SK-N-SH (cell line): ENCODE measurements around the gene AK4. TPM values are rescaled to one million over a fixed set of nuclear protein-coding genes. Genes with fewer than 3 reads are reported as not detected.

ENCODE experiments used
- CTCF ChIA-PET: fragments of 300-600, 350-600 bp; formaldehyde crosslinking; extraction: SDS; loops from one replicate; lab custom pipeline; 2021; lab: Yijun Ruan, JAX
- POLR2A ChIA-PET: fragments of 350-600 bp; sonication (Branson Sonifier 250); formaldehyde crosslinking; extraction: SDS; loops from one replicate; lab custom pipeline; 2020; ENCODE audit warnings: antibody characterized with exemption, inconsistent platforms; lab: Yijun Ruan, JAX
- DNase-seq: peaks from one replicate; pipeline ENCODE4 v3.0.0; 2012
- H2AFZ ChIP-seq: fragments of 200-600 bp; sonication (generic); 2 replicates; pipeline ENCODE4 v1.8.1; 2016; ENCODE audit warnings: antibody characterized with exemption, mild to moderate bottlenecking, low read depth
- H3F3A ChIP-seq: fragments of 200-600 bp; sonication (generic); replicated peaks from 2 replicates; pipeline ENCODE3; 2016; ENCODE audit warnings: antibody characterized with exemption, mild to moderate bottlenecking; ENCODE audit not compliant: insufficient read depth
- H3K27ac ChIP-seq, 2 experiments: fragments of 200-500 bp in 1 of 2; fragments of 200-600 bp in 1 of 2; sonication (Bioruptor generic) in 1 of 2; sonication (generic), shearing (Covaris generic) in 1 of 2; 2 replicates each; pipeline versions ENCODE4 v1.5.1 to v1.6.1; 2014 to 2016; ENCODE audit warnings: low read depth in 2 of 2, inconsistent platforms in 1 of 2, low read length in 1 of 2, mild to moderate bottlenecking in 1 of 2, mixed read lengths in 1 of 2
- H3K27me3 ChIP-seq: fragments of 200-600 bp; sonication (generic), shearing (Covaris generic); 2 replicates; pipeline ENCODE4 v1.6.1; 2016; ENCODE audit warnings: mixed run types; ENCODE audit not compliant: insufficient read depth
- H3K36me3 ChIP-seq, 2 experiments: fragments of 200-500 bp in 1 of 2; fragments of 200-600 bp in 1 of 2; sonication (Bioruptor generic) in 1 of 2; sonication (generic) in 1 of 2; replicated peaks in 1 of 2; 2 replicates each; pipeline versions ENCODE3 to v1.5.1; 2014 to 2016; ENCODE audit warnings: low read length in 1 of 2, mild to moderate bottlenecking in 1 of 2; ENCODE audit not compliant: insufficient read depth in 2 of 2, control insufficient read depth in 1 of 2
- H3K4me1 ChIP-seq, 2 experiments: fragments of 200-500 bp in 1 of 2; fragments of 200-600 bp in 1 of 2; sonication (Bioruptor generic) in 1 of 2; sonication (generic), shearing (Covaris generic) in 1 of 2; 2 replicates each; pipeline versions ENCODE4 v1.5.1 to v1.6.1; 2014 to 2016; ENCODE audit warnings: low read depth in 1 of 2, low read length in 1 of 2, mixed run types in 1 of 2; ENCODE audit not compliant: insufficient read depth in 2 of 2, control insufficient read depth in 1 of 2
- H3K4me2 ChIP-seq: fragments of 200-600 bp; sonication (generic), shearing (Covaris generic); 2 replicates; pipeline ENCODE4 v1.6.1; 2017; ENCODE audit warnings: mixed run types
- H3K4me3 ChIP-seq, 2 experiments: fragments of 200-500 bp in 1 of 2; fragments of 200-600 bp in 1 of 2; sonication (Bioruptor generic) in 1 of 2; sonication (generic), shearing (Covaris generic) in 1 of 2; 2 replicates each; pipeline versions ENCODE4 v1.5.1 to v1.8.1; 2014 to 2016; ENCODE audit warnings: low read depth in 2 of 2, inconsistent platforms in 1 of 2, low read length in 1 of 2, mild to moderate bottlenecking in 1 of 2, mixed read lengths in 1 of 2, moderate library complexity in 1 of 2
- H3K79me2 ChIP-seq: fragments of 200-600 bp; sonication (generic); 2 replicates; pipeline ENCODE4 v1.8.1; 2017; ENCODE audit warnings: mild to moderate bottlenecking; ENCODE audit not compliant: insufficient read depth
- H3K9ac ChIP-seq: fragments of 200-600 bp; sonication (generic); 2 replicates; pipeline ENCODE4 v1.6.1; 2017; ENCODE audit warnings: mixed run types
- H3K9me2 ChIP-seq: fragments of 200-600 bp; sonication (generic); 2 replicates; pipeline ENCODE4 v1.6.1; 2017; ENCODE audit warnings: mixed run types
- H3K9me3 ChIP-seq: fragments of 200-600 bp; sonication (generic); 2 replicates; pipeline ENCODE4 v1.6.1; 2017; ENCODE audit warnings: mixed run types, mild to moderate bottlenecking, moderate library complexity
- H4K20me1 ChIP-seq: fragments of 200-600 bp; sonication (generic); 2 replicates; pipeline ENCODE4 v1.6.1; 2017; ENCODE audit warnings: mild to moderate bottlenecking, mixed run types; ENCODE audit not compliant: insufficient read depth
- CTCF ChIP-seq: fragments of 200-600 bp; sonication (generic); IDR thresholded peaks from 2 replicates; pipeline ENCODE4 v1.6.1; 2017; ENCODE audit warnings: antibody characterized with exemption, mild to moderate bottlenecking, moderate library complexity
- ELF1 ChIP-seq: IDR thresholded peaks from 2 replicates; pipeline ENCODE4 v1.4.0; 2012
- EP300 ChIP-seq, 2 experiments: IDR thresholded peaks; 2 replicates each; pipeline versions ENCODE4 v1.4.0 to v1.6.1; 2012; ENCODE audit warnings: borderline replicate concordance in 1 of 2, low read depth in 1 of 2, low read length in 1 of 2
- FOSL2 ChIP-seq: IDR thresholded peaks from 2 replicates; pipeline ENCODE4 v1.4.0; 2012; ENCODE audit warnings: low read depth, mild to moderate bottlenecking, moderate library complexity, borderline replicate concordance
- GABPA ChIP-seq: IDR thresholded peaks from 2 replicates; pipeline ENCODE4 v1.4.0; 2012; ENCODE audit warnings: low read depth, mild to moderate bottlenecking
- GATA2 ChIP-seq: sonication (generic); formaldehyde crosslinking; IDR thresholded peaks from 2 replicates; pipeline ENCODE4 v1.5.0; 2020; ENCODE audit warnings: mild to moderate bottlenecking, missing genetic modification reagents
- IRF3 ChIP-seq: fragments of 150-350 bp; IDR thresholded peaks from 2 replicates; pipeline ENCODE4 v1.6.1; 2016; ENCODE audit warnings: mild to moderate bottlenecking, low read depth, low read length
- MAX ChIP-seq: IDR thresholded peaks from 2 replicates; pipeline ENCODE4 v1.4.0; 2012; ENCODE audit warnings: low read depth
- MEF2A ChIP-seq: IDR thresholded peaks from 2 replicates; pipeline ENCODE4 v1.4.0; 2012; ENCODE audit warnings: low read depth, borderline replicate concordance
- POLR2AphosphoS5 ChIP-seq: IDR thresholded peaks from 2 replicates; pipeline ENCODE4 v1.6.1; 2012; ENCODE audit warnings: low read depth, low read length
- REST ChIP-seq: IDR thresholded peaks from 2 replicates; pipeline ENCODE4 v1.6.1; 2012; ENCODE audit warnings: mild to moderate bottlenecking, low read depth, low read length, moderate library complexity
- RFX5 ChIP-seq: IDR thresholded peaks from 2 replicates; pipeline ENCODE4 v1.6.1; 2012; ENCODE audit warnings: mild to moderate bottlenecking, improper control_type of control experiment, low read length
- SIN3A ChIP-seq: IDR thresholded peaks from 2 replicates; pipeline ENCODE4 v1.6.1; 2012; ENCODE audit warnings: low read depth, mild to moderate bottlenecking, low read length, moderate library complexity, borderline replicate concordance
- USF1 ChIP-seq: IDR thresholded peaks from 2 replicates; pipeline ENCODE4 v1.4.0; 2012; ENCODE audit warnings: low read depth, borderline replicate concordance
- WGBS: methylation state at CpG from one replicate; pipeline ENCODE4 v1.1.6; 2017; ENCODE audit warnings: low lambda C conversion rate; 5-methylcytosine and 5-hydroxymethylcytosine counted together
- polyA plus RNA-seq, 3 experiments: library from polyadenylated mRNA; depleted of rRNA; stranded (reverse); fragments of >200 nt; gene quantifications; 2 replicates each; pipeline ENCODE4 v1.2.3, GENCODE V29; 2012
- TF ChIP-seq, protein P1 (sequence below): IDR thresholded peaks from 2 replicates; pipeline ENCODE4 v1.4.0; 2012; ENCODE audit warnings: low read depth, borderline replicate concordance

AK4 gene
- polyA plus RNA-seq, 1 of the 3 experiments (the other 2 are of a cell fraction), result 6.4 TPM

GRCh38 chr1:65214340-65215027 lies 66.5 kb downstream of the AK4 start:
- ChIA-PET POLR2A (no interaction called here), CTCF (interaction anchor here (0.6 to 11.4 kb wide), 7 partner anchors 10 to 473 kb away, joined by 3 to 83 read pairs (median 5); partner anchors contain the start of gene DNAJC6)
- H3F3A ChIP-seq, result no peaks in the 10 kb centered on the region
- H3K9me3 ChIP-seq, result no peaks in the 10 kb centered on the region
- H3K9me2 ChIP-seq, result no peaks in the 10 kb centered on the region
- no peak overlapping the region for H3K9ac ChIP-seq
- H2AFZ ChIP-seq, result no peak overlapping the region
- no peaks in the 10 kb centered on the region for H3K27me3 ChIP-seq
- DNase-seq, result no peak
- 92% methylated on average over 9 of the region's 9 CpGs for WGBS
- no peaks in the 10 kb centered on the region for H4K20me1 ChIP-seq
- H3K4me3 ChIP-seq, result no peak overlapping the region
- H3K27ac ChIP-seq, result no peak overlapping the region
- no peaks in the 10 kb centered on the region for H3K4me1 ChIP-seq
- no peak for TF ChIP-seq CTCF
- TF ChIP-seq GATA2 (CRISPR knock-in tag), result no peak
- no peak for TF ChIP-seq SIN3A
- H3K36me3 ChIP-seq, result peaks cover 0 to 3% of the 10 kb centered on the region in 2 experiments
- no peaks in the 10 kb centered on the region for H3K79me2 ChIP-seq
- H3K4me2 ChIP-seq, result no peak overlapping the region

DNA sequence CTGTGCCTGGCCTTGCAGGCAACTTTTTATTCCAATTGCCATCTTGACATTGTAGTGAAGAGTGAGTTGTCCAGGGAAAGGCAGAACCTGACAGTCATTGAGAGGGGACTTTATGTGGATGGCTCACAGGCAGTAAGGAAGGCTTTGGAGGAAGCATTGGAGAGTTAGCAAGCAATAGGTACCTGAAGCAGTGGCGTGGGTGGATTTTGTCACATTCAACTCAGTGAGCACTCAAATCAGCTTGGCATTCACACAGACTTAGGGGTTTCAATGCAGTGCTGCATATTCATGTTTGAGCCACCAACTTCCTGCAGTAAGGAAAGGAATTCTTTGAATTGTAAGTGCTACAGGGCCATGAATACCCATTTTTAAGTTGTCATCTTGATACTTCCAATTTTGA lies 69.0 kb downstream of the AK4 start:
- no peak overlapping the region for H3K9ac ChIP-seq
- peaks cover 0 to 7% of the 10 kb centered on the region in 2 experiments for H3K36me3 ChIP-seq
- POLR2A ChIA-PET, result no interaction called here
- H3K4me3 ChIP-seq, result no peak overlapping the region
- H3K27me3 ChIP-seq, result no peaks in the 10 kb centered on the region
- DNase-seq, result no peak
- no peaks in the 10 kb centered on the region for H3K9me2 ChIP-seq
- no peaks in the 10 kb centered on the region for H3F3A ChIP-seq
- CTCF ChIA-PET, result interaction anchor here (0.6 to 11.4 kb wide), 5 partner anchors 8 to 1287 kb away, joined by 3 to 83 read pairs (median 4); no protein-coding TSS in a partner anchor
- H2AFZ ChIP-seq, result no peak overlapping the region
- H3K27ac ChIP-seq, result no peak overlapping the region
- H3K4me2 ChIP-seq, result no peak overlapping the region
- WGBS, result 71% methylated on average over 1 of the region's 1 CpG
- H3K79me2 ChIP-seq, result no peaks in the 10 kb centered on the region
- no peaks in the 10 kb centered on the region for H4K20me1 ChIP-seq
- H3K4me1 ChIP-seq, result no peaks in the 10 kb centered on the region
- no peaks in the 10 kb centered on the region for H3K9me3 ChIP-seq
- TF ChIP-seq POLR2AphosphoS5 (no peak), MAX (no peak), ELF1 (no peak), EP300 (IDR thresholded peaks at IDR 0.05; ENCODE audit: borderline replicate concordance in 1 of 2, low read depth in 1 of 2, low read length in 1 of 2) (no peak), REST (no peak), GABPA (no peak), GATA2 (CRISPR knock-in tag) (no peak), IRF3 (no peak), USF1 (no peak), FOSL2 (no peak), MEF2A (no peak), RFX5 (no peak)
- TF ChIP-seq, protein P1, sequence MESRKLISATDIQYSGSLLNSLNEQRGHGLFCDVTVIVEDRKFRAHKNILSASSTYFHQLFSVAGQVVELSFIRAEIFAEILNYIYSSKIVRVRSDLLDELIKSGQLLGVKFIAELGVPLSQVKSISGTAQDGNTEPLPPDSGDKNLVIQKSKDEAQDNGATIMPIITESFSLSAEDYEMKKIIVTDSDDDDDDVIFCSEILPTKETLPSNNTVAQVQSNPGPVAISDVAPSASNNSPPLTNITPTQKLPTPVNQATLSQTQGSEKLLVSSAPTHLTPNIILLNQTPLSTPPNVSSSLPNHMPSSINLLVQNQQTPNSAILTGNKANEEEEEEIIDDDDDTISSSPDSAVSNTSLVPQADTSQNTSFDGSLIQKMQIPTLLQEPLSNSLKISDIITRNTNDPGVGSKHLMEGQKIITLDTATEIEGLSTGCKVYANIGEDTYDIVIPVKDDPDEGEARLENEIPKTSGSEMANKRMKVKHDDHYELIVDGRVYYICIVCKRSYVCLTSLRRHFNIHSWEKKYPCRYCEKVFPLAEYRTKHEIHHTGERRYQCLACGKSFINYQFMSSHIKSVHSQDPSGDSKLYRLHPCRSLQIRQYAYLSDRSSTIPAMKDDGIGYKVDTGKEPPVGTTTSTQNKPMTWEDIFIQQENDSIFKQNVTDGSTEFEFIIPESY, result no peak
